MCF 10A (cell line): Measurements from ENCODE around the gene ZSCAN26. TPM values are rescaled to one million over a fixed set of nuclear protein-coding genes. Genes with fewer than 3 reads are reported as not detected.

ENCODE experiments used
- BruUV-seq: library from RNA; stranded (reverse); fragments of 400-500 nt; replicated peaks from 2 replicates; lab custom pipeline; 2021; lab: Mats Ljungman, UMichigan
- CTCF ChIA-PET: fragments of 300-600 bp; sonication (Branson Sonifier 250); formaldehyde crosslinking; extraction: SDS; loops from one replicate; lab custom pipeline; 2021; ENCODE audit warnings: antibody characterized with exemption, inconsistent platforms; lab: Yijun Ruan, JAX
- POLR2A ChIA-PET: fragments of 300-600, 350-650 bp; sonication (Branson Sonifier 250); formaldehyde crosslinking; extraction: SDS; loops from one replicate; lab custom pipeline; 2020; ENCODE audit warnings: antibody characterized with exemption, inconsistent platforms; lab: Yijun Ruan, JAX
- DNase-seq: peaks from one replicate; pipeline ENCODE4 v3.0.0-alpha.2; 2018; ENCODE audit not compliant: unreplicated experiment
- H3K27ac Mint-ChIP-seq: one replicate; pipeline ENCODE4 v1.8.0; 2022; ENCODE audit warnings: mild to moderate bottlenecking, low read depth, mixed read lengths; ENCODE audit not compliant: unreplicated experiment
- H3K27me3 Mint-ChIP-seq: one replicate; pipeline ENCODE4 v1.8.0; 2022; ENCODE audit warnings: mixed read lengths; ENCODE audit not compliant: insufficient read depth, unreplicated experiment
- H3K36me3 Mint-ChIP-seq: one replicate; pipeline ENCODE4 v1.8.0; 2022; ENCODE audit warnings: mild to moderate bottlenecking, moderate library complexity, mixed read lengths; ENCODE audit not compliant: insufficient read depth, unreplicated experiment
- H3K4me1 Mint-ChIP-seq: one replicate; pipeline ENCODE4 v1.8.0; 2022; ENCODE audit warnings: mixed read lengths; ENCODE audit not compliant: insufficient read depth, unreplicated experiment
- H3K4me3 Mint-ChIP-seq: one replicate; pipeline ENCODE4 v1.8.0; 2022; ENCODE audit warnings: mild to moderate bottlenecking, moderate library complexity, mixed read lengths; ENCODE audit not compliant: unreplicated experiment
- H3K9me3 Mint-ChIP-seq: one replicate; pipeline ENCODE4 v1.8.0; 2022; ENCODE audit warnings: mixed read lengths; ENCODE audit not compliant: unreplicated experiment
- CTCF ChIP-seq: fragments of 200-600 bp; IDR thresholded peaks from one replicate; pipeline ENCODE4 v1.8.0; 2022; ENCODE audit warnings: antibody characterized with exemption, mild to moderate bottlenecking; ENCODE audit not compliant: unreplicated experiment
- intact Hi-C: fragments of 100-400 bp; cut with micrococcal nuclease; formaldehyde crosslinking; loops from 2 replicates; pipeline ENCODE4 v1.14.1; 2022
- total RNA-seq: library from RNA; stranded (reverse); gene quantifications from 2 replicates; pipeline ENCODE4 v1.2.3, GENCODE V29; 2022

The ZSCAN26 gene
- total RNA-seq, 1 experiment from 2014 or later, result 13.1 TPM

- TF ChIP-seq CTCF, result no peak
- H3K36me3 Mint-ChIP-seq, result peaks cover 35% of the 10 kb centered on the region
- H3K27me3 Mint-ChIP-seq, result no peaks in the 10 kb centered on the region
- ChIA-PET CTCF (no interaction called here), POLR2A (interaction anchor here (0.9 kb wide), 1 partner anchor 14 kb away, joined by 3 read pairs; no protein-coding TSS in a partner anchor)
- DNase-seq, result no peak
- H3K4me3 Mint-ChIP-seq, result no peak overlapping the region
- no TSS peak for BruUV-seq
- no peaks in the 10 kb centered on the region for H3K9me3 Mint-ChIP-seq
- no peaks in the 10 kb centered on the region for H3K4me1 Mint-ChIP-seq
- intact Hi-C loops, result no loop called here
- H3K27ac Mint-ChIP-seq, result no peak overlapping the region
These were observed 26.5 kb upstream of the ZSCAN26 start for GRCh38 chr6:28240471-28240870.

DNA sequence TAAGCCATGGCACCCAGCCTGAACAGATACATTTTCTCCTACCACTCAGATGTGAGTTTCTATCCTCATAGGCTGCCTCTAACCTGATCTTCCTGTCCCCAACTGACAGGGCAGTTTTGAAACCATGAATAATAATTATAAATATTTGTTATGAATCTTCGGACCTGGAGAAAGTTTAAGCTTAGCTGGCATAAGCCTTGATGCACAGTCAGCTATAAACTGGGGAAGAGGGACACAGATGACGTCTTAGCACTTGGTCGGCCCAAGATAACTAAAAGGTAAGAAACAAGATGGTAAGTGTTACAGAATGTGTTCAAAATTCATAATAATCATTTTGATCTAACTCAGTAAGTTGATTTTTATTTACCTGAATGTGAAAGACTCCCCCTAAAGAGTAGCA is 23.0 kb upstream of the ZSCAN26 start:
- H3K4me3 Mint-ChIP-seq, result no peak overlapping the region
- ChIA-PET POLR2A (no interaction called here), CTCF (no interaction called here)
- H3K9me3 Mint-ChIP-seq, result no peaks in the 10 kb centered on the region
- no peaks in the 10 kb centered on the region for H3K27me3 Mint-ChIP-seq
- intact Hi-C loops, result no loop called here
- no peaks in the 10 kb centered on the region for H3K4me1 Mint-ChIP-seq
- TF ChIP-seq CTCF, result no peak
- no TSS peak for BruUV-seq
- H3K36me3 Mint-ChIP-seq, result peaks cover 55% of the 10 kb centered on the region
- H3K27ac Mint-ChIP-seq, result no peak overlapping the region
- DNase-seq, result no peak

- peaks cover 60% of the 10 kb centered on the region for H3K36me3 Mint-ChIP-seq
- ChIA-PET CTCF (no interaction called here), POLR2A (interaction anchor here (1.1 to 1.3 kb wide), 3 partner anchors 22 to 121 kb away, joined by 3 to 4 read pairs (median 3); partner anchors contain the start of gene ZSCAN16)
- no TSS peak for BruUV-seq
- no peaks in the 10 kb centered on the region for H3K9me3 Mint-ChIP-seq
- H3K4me3 Mint-ChIP-seq, result no peak overlapping the region
- H3K27me3 Mint-ChIP-seq, result no peaks in the 10 kb centered on the region
- no peak for DNase-seq
- no peak overlapping the region for H3K27ac Mint-ChIP-seq
- intact Hi-C loops, result no loop called here
- no peaks in the 10 kb centered on the region for H3K4me1 Mint-ChIP-seq
- TF ChIP-seq CTCF, result no peak
These were observed 21.6 kb upstream of the ZSCAN26 start for GRCh38 chr6:28245206-28245941.

DNA sequence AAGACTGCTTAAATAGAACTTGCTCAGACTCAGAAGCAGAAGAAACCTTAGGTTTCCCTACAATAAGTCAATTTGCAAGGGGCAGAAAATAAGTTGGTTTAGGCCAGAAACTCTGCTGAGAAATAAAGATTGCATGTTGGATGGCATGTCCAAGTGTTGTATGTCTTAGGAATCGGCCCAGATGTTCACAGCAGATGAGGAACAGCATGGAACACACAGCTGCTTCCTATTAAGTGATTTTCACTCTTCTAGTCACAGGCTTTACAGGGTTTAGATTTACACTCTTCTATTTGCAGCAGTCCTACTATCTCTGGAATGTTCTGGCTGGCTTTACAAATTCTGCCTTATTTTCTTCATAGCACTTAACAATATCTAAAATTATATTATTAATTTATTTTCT is 18.0 kb upstream of the ZSCAN26 start:
- DNase-seq, result no peak
- Mint-ChIP-seq H3K9me3 (no peaks in the 10 kb centered on the region), H3K27me3 (no peaks in the 10 kb centered on the region), H3K36me3 (peaks cover 57% of the 10 kb centered on the region), H3K4me3 (no peak overlapping the region), H3K4me1 (peaks cover 7% of the 10 kb centered on the region), H3K27ac (no peak overlapping the region)
- CTCF ChIA-PET, result no interaction called here
- BruUV-seq, result no TSS peak
- POLR2A ChIA-PET, result no interaction called here
- no peak for TF ChIP-seq CTCF
- intact Hi-C loops, result no loop called here
